ENCODE measurements around the gene CTIF. TPM values are rescaled to one million over a fixed set of nuclear protein-coding genes. Genes with fewer than 3 reads are reported as not detected.

The CTIF gene
- total RNA-seq, 1 donor from 2014 or later, result 60.0 TPM

- TF ChIP-seq, protein P1, sequence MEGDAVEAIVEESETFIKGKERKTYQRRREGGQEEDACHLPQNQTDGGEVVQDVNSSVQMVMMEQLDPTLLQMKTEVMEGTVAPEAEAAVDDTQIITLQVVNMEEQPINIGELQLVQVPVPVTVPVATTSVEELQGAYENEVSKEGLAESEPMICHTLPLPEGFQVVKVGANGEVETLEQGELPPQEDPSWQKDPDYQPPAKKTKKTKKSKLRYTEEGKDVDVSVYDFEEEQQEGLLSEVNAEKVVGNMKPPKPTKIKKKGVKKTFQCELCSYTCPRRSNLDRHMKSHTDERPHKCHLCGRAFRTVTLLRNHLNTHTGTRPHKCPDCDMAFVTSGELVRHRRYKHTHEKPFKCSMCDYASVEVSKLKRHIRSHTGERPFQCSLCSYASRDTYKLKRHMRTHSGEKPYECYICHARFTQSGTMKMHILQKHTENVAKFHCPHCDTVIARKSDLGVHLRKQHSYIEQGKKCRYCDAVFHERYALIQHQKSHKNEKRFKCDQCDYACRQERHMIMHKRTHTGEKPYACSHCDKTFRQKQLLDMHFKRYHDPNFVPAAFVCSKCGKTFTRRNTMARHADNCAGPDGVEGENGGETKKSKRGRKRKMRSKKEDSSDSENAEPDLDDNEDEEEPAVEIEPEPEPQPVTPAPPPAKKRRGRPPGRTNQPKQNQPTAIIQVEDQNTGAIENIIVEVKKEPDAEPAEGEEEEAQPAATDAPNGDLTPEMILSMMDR (IDR thresholded peaks at IDR 0.05; ENCODE audit: borderline replicate concordance), result no peak
- intact Hi-C loops (cut with micrococcal nuclease), result no loop called here
- DNase-seq, result no peak
- H3K4me3 ChIP-seq, result no peak overlapping the region
- H3K9me3 ChIP-seq (replicated peaks), result no peaks in the 10 kb centered on the region
- H3K4me1 ChIP-seq, result peaks cover 33% of the 10 kb centered on the region
- H3K27me3 ChIP-seq (ENCODE audit: low read depth), result no peaks in the 10 kb centered on the region
- H3K36me3 ChIP-seq, result peaks cover 7% of the 10 kb centered on the region
- no peak overlapping the region for H3K27ac ChIP-seq (replicated peaks)
These were observed 181.8 kb downstream of the CTIF start for GRCh38 chr18:48720655-48721025.

DNA sequence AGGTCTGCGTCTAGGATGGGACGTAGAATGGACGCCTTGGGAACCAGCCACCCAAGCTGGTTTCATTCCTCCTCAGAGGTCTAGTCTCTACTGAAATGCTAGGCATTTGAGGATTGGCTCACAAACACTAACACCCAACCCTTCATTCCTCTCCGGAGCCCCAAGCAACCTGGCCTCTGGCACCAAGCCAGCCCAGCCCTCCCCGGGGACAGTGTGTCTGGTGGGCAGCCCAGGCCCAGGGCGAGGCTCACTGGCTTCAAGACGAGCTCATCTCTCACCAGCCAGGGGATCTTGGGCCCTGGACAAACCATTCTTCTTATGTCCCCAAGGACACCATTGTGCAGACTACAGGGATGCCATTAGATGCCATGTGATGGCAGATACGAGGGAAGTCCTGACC lies 182.5 kb downstream of the CTIF start:
- no peak for DNase-seq
- Histone ChIP-seq H3K36me3 (peaks cover 7% of the 10 kb centered on the region), H3K9me3 (replicated peaks) (peaks cover 3% of the 10 kb centered on the region), H3K27ac (replicated peaks) (no peak overlapping the region), H3K27me3 (ENCODE audit: low read depth) (no peaks in the 10 kb centered on the region), H3K4me1 (peaks cover 26% of the 10 kb centered on the region), H3K4me3 (no peak overlapping the region)
- intact Hi-C loops (cut with micrococcal nuclease), result no loop called here
- TF ChIP-seq, protein P1 (IDR thresholded peaks at IDR 0.05; ENCODE audit: borderline replicate concordance), result no peak

DNA sequence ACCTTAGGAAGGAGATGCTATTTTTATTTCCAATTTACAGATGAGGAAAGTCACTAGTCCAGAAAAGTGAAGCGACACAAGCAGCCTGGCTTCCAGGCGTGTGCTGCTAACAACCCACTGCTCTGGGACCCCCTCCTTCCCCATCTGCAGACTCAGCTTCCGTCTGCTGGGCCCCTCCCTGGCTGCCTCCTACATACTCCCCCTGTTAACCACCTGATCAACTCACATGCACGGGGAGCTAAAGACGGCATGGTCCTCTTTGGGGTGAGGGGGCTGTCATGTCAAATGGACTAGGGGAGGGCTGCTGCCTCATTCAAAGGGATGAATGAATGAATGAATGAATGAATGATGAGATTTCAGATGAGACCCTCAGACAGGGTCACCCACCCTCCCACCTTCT lies 184.2 kb downstream of the CTIF start:
- H3K27me3 ChIP-seq (ENCODE audit: low read depth), result no peaks in the 10 kb centered on the region
- TF ChIP-seq, protein P1 (IDR thresholded peaks at IDR 0.05; ENCODE audit: borderline replicate concordance), result no peak
- DNase-seq, result no peak
- peaks cover 7% of the 10 kb centered on the region for H3K36me3 ChIP-seq
- H3K4me3 ChIP-seq, result no peak overlapping the region
- H3K27ac ChIP-seq (replicated peaks), result no peak overlapping the region
- intact Hi-C loops (cut with micrococcal nuclease), result no loop called here
- H3K4me1 ChIP-seq, result peaks cover 32% of the 10 kb centered on the region
- H3K9me3 ChIP-seq (replicated peaks), result peaks cover 13% of the 10 kb centered on the region

DNA sequence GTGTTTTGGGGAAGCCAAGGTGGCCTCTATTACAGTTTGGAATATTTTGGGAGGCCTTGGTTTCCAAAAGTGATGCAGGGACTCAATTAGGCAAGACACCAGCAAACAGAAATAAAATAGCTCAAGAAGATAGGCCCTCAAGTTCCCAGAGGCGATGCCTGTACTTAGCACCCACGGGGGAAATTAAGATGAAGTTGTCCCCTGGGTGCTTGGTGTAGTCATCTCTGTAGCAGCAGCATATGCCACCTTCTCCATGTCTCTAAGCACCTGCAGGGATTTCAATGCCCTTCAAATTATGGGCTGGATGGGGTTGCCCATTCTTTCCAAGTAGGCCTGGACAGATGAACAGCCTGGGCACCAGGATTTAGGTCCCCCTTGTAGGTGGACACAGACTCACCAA lies 185.0 kb downstream of the CTIF start:
- intact Hi-C loops (cut with micrococcal nuclease), result no loop called here

GRCh38 chr18:48724442-48724841 lies 185.6 kb downstream of the CTIF start:
- Histone ChIP-seq H3K9me3 (replicated peaks) (peaks cover 13% of the 10 kb centered on the region), H3K27me3 (ENCODE audit: low read depth) (no peaks in the 10 kb centered on the region), H3K4me1 (peaks cover 43% of the 10 kb centered on the region), H3K4me3 (no peak overlapping the region), H3K36me3 (no peaks in the 10 kb centered on the region), H3K27ac (replicated peaks) (no peak overlapping the region)
- intact Hi-C loops (cut with micrococcal nuclease), result no loop called here
- DNase-seq, result no peak
- TF ChIP-seq, protein P1 (IDR thresholded peaks at IDR 0.05; ENCODE audit: borderline replicate concordance), result no peak

More for the DNA sequence above, 185.0 kb downstream of the CTIF start:
- Histone ChIP-seq H3K4me1 (peaks cover 41% of the 10 kb centered on the region), H3K9me3 (replicated peaks) (peaks cover 13% of the 10 kb centered on the region), H3K27ac (replicated peaks) (no peak overlapping the region), H3K4me3 (no peak overlapping the region), H3K27me3 (ENCODE audit: low read depth) (no peaks in the 10 kb centered on the region), H3K36me3 (no peaks in the 10 kb centered on the region)
- DNase-seq, result no peak
- TF ChIP-seq, protein P1 (IDR thresholded peaks at IDR 0.05; ENCODE audit: borderline replicate concordance), result no peak

- Histone ChIP-seq H3K4me1 (peaks cover 41% of the 10 kb centered on the region), H3K9me3 (replicated peaks) (peaks cover 13% of the 10 kb centered on the region), H3K4me3 (no peak overlapping the region), H3K36me3 (no peaks in the 10 kb centered on the region), H3K27ac (replicated peaks) (no peak overlapping the region), H3K27me3 (ENCODE audit: low read depth) (no peaks in the 10 kb centered on the region)
- TF ChIP-seq, protein P1 (IDR thresholded peaks at IDR 0.05; ENCODE audit: borderline replicate concordance), result no peak
- intact Hi-C loops (cut with micrococcal nuclease), result no loop called here
- DNase-seq, result no peak
These were observed 186.1 kb downstream of the CTIF start for GRCh38 chr18:48724939-48725338.

All from left ventricle myocardium inferior (tissue), 1 donor.